CD14-positive monocyte (primary cell): ENCODE data around the gene CACNA1B. TPM values are rescaled to one million over a fixed set of nuclear protein-coding genes. Genes with fewer than 3 reads are reported as not detected.
A peak's percentile ranks its signal among the peaks of the same experiment; 100 is the strongest.

Source experiments
- DNase-seq, 3 donors: peaks; one replicate each; pipeline ENCODE4 v3.0.0-alpha.2; 2011 to 2022
- H2AFZ ChIP-seq: 2 replicates; pipeline ENCODE4 v1.6.0; 2012; ENCODE audit warnings: mild to moderate bottlenecking, low read depth, low read length, inconsistent platforms; ENCODE audit not compliant: insufficient read depth, poor library complexity, severe bottlenecking
- H3K27ac ChIP-seq, 2 donors: 1 replicate in 1 of 2; 2 replicates in 1 of 2; pipeline ENCODE4 v1.5.1; 2012 to 2013; ENCODE audit warnings: low read length in 2 of 2, control low read depth in 1 of 2, inconsistent platforms in 1 of 2, low read depth in 1 of 2, mild to moderate bottlenecking in 1 of 2
- H3K27me3 ChIP-seq, 2 donors: one replicate each; pipeline versions ENCODE4 v1.6.0 to v1.6.1; 2011 to 2013; ENCODE audit warnings: low read length in 2 of 2; ENCODE audit not compliant: control insufficient read depth in 2 of 2, insufficient read depth in 2 of 2
- H3K36me3 ChIP-seq, 2 donors: replicated peaks in 1 of 2; 1 replicate in 1 of 2; 2 replicates in 1 of 2; pipeline versions ENCODE4 v1.5.1 to v1.6.1; 2012 to 2013; ENCODE audit warnings: low read length in 2 of 2, control low read depth in 1 of 2, inconsistent platforms in 1 of 2, mild to moderate bottlenecking in 1 of 2; ENCODE audit not compliant: insufficient read depth in 2 of 2, control insufficient read depth in 1 of 2
- H3K4me1 ChIP-seq, 2 donors: 1 replicate in 1 of 2; 2 replicates in 1 of 2; pipeline versions ENCODE4 v1.5.1 to v1.6.1; 2012 to 2013; ENCODE audit warnings: low read length in 2 of 2, control low read depth in 1 of 2, inconsistent platforms in 1 of 2, mild to moderate bottlenecking in 1 of 2, moderate library complexity in 1 of 2; ENCODE audit not compliant: insufficient read depth in 2 of 2, control insufficient read depth in 1 of 2
- H3K4me2 ChIP-seq: replicated peaks from 2 replicates; pipeline ENCODE3; 2012; ENCODE audit warnings: low read length, moderate library complexity, mild to moderate bottlenecking; ENCODE audit not compliant: poor library complexity, severe bottlenecking; ENCODE audit errors: extremely low read depth
- H3K4me3 ChIP-seq, 3 experiments: fragments of 200-600 bp in 1 of 3; sonication (generic) in 1 of 3; replicated peaks in 1 of 3; 1 replicate in 2 of 3; 2 replicates in 1 of 3; pipeline ENCODE4 v1.5.1; 2011 to 2013; ENCODE audit warnings: low read length in 3 of 3, mild to moderate bottlenecking in 3 of 3, control low read depth in 2 of 3, low read depth in 2 of 3, inconsistent platforms in 1 of 3, moderate library complexity in 1 of 3
- H3K79me2 ChIP-seq: 2 replicates; pipeline ENCODE4 v1.6.0; 2012; ENCODE audit warnings: mild to moderate bottlenecking, control low read depth, inconsistent platforms, low read length, moderate library complexity; ENCODE audit not compliant: insufficient read depth
- H3K9ac ChIP-seq: 2 replicates; pipeline ENCODE4 v1.6.0; 2017; ENCODE audit warnings: low read length, mild to moderate bottlenecking; ENCODE audit not compliant: insufficient read depth, poor library complexity, severe bottlenecking
- H3K9me3 ChIP-seq, 2 donors: replicated peaks in 1 of 2; 1 replicate in 1 of 2; 2 replicates in 1 of 2; pipeline versions ENCODE4 v1.5.1 to v1.6.1; 2012 to 2013; ENCODE audit warnings: low read length in 2 of 2, control low read depth in 1 of 2; ENCODE audit not compliant: control insufficient read depth in 1 of 2, insufficient read depth in 1 of 2
- H4K20me1 ChIP-seq: 2 replicates; pipeline ENCODE4 v1.6.0; 2012; ENCODE audit warnings: mild to moderate bottlenecking, low read length, control low read depth, moderate library complexity; ENCODE audit not compliant: insufficient read depth
- H3K27ac Mint-ChIP-seq, 7 donors: one replicate each; pipeline ENCODE4 v1.8.0; 2020; ENCODE audit warnings: mild to moderate bottlenecking in 7 of 7, mixed read lengths in 7 of 7, moderate library complexity in 6 of 7, inconsistent platforms in 2 of 7
- H3K27me3 Mint-ChIP-seq, 3 donors: one replicate each; pipeline ENCODE4 v1.8.0; 2021 to 2022; ENCODE audit warnings: low read depth in 3 of 3, mild to moderate bottlenecking in 3 of 3, mixed read lengths in 3 of 3, moderate library complexity in 3 of 3, inconsistent platforms in 1 of 3
- H3K36me3 Mint-ChIP-seq, 2 donors: one replicate each; pipeline ENCODE4 v1.8.0; 2020; ENCODE audit warnings: mixed read lengths in 2 of 2, inconsistent platforms in 1 of 2, mild to moderate bottlenecking in 1 of 2
- H3K4me1 Mint-ChIP-seq: one replicate; pipeline ENCODE4 v1.8.0; 2020; ENCODE audit warnings: mild to moderate bottlenecking, mixed read lengths
- H3K4me3 Mint-ChIP-seq, 2 donors: one replicate each; pipeline ENCODE4 v1.8.0; 2020; ENCODE audit warnings: mild to moderate bottlenecking in 2 of 2, mixed read lengths in 2 of 2, moderate library complexity in 1 of 2
- H3K9me3 Mint-ChIP-seq, 7 donors: one replicate each; pipeline ENCODE4 v1.8.0; 2020 to 2022; ENCODE audit warnings: mixed read lengths in 7 of 7, mild to moderate bottlenecking in 6 of 7, moderate library complexity in 6 of 7, inconsistent platforms in 2 of 7
- WGBS: methylation state at CpG from one replicate; pipeline ENCODE4 v1.1.5; 2013; ENCODE audit warnings: missing lambda C conversion rate; ENCODE audit not compliant: insufficient coverage; 5-methylcytosine and 5-hydroxymethylcytosine counted together
- intact Hi-C, 2 donors: fragments of 100-400 bp; cut with micrococcal nuclease; formaldehyde crosslinking; loops; one replicate each; pipeline versions ENCODE4 v1.15.0 to v1.15.1; 2023
- polyA plus RNA-seq, 3 donors: library from polyadenylated mRNA; depleted of rRNA in 1 of 3; unstranded in 2 of 3; stranded (reverse) in 1 of 3; fragments of 300-500 nt in 2 of 3; fragments of >200 nt in 1 of 3; fragmentation: Illumina TruSeq in 2 of 3; gene quantifications; 1 replicate in 2 of 3; 2 replicates in 1 of 3; pipeline ENCODE4 v1.2.3, GENCODE V29; 2012 to 2021
- TF ChIP-seq, protein P1 (sequence below): fragments of 200-600 bp; IDR thresholded peaks from one replicate; pipeline ENCODE4 v1.8.0; 2022; ENCODE audit warnings: antibody characterized with exemption, mild to moderate bottlenecking

CACNA1B gene
- polyA plus RNA-seq, 3 donors = not detected

DNA sequence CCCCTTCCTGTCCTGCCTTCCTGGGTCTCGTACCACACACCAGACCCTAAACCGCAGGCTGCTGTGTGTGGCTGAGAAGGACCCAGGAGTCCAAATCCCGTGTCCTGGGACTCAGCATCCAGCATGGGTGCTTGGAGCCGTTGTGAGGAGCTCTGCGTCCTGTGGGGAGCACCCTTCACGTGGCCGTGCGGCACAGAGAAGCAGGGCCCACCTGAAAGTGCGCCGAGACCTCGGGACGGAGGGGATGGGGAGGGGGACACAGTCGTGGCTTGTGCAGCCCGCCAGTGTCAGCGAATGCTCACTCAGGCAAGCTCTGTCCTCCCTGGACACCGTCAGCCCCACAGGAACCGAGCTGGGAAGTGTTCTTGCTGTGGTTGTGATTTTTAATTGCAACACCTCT is 244.6 kb downstream of the CACNA1B start:
- Mint-ChIP-seq H3K4me1 (peaks cover 3% of the 10 kb centered on the region), H3K27me3 (peaks cover 3 to 6% (median 4%) of the 10 kb centered on the region in 3 donors)
- intact Hi-C loops = no loop called here

GRCh38 chr9:138122676-138123075 is 245.1 kb downstream of the CACNA1B start:
- H3K9me3 ChIP-seq = no peaks in the 10 kb centered on the region
- H3K4me1 ChIP-seq = no peaks in the 10 kb centered on the region
- H3K27ac ChIP-seq = no peak overlapping the region
- TF ChIP-seq, protein P1, sequence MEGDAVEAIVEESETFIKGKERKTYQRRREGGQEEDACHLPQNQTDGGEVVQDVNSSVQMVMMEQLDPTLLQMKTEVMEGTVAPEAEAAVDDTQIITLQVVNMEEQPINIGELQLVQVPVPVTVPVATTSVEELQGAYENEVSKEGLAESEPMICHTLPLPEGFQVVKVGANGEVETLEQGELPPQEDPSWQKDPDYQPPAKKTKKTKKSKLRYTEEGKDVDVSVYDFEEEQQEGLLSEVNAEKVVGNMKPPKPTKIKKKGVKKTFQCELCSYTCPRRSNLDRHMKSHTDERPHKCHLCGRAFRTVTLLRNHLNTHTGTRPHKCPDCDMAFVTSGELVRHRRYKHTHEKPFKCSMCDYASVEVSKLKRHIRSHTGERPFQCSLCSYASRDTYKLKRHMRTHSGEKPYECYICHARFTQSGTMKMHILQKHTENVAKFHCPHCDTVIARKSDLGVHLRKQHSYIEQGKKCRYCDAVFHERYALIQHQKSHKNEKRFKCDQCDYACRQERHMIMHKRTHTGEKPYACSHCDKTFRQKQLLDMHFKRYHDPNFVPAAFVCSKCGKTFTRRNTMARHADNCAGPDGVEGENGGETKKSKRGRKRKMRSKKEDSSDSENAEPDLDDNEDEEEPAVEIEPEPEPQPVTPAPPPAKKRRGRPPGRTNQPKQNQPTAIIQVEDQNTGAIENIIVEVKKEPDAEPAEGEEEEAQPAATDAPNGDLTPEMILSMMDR = no peak
- no peak overlapping the region for H3K4me3 Mint-ChIP-seq
- H3K9me3 Mint-ChIP-seq = peaks cover 0 to 12% (median 2%) of the 10 kb centered on the region in 7 donors
- no peaks in the 10 kb centered on the region for H3K36me3 ChIP-seq
- H4K20me1 ChIP-seq = no peaks in the 10 kb centered on the region
- H3K79me2 ChIP-seq = no peaks in the 10 kb centered on the region
- no peak overlapping the region for H3K4me2 ChIP-seq
- H2AFZ ChIP-seq = no peak overlapping the region
- no peak overlapping the region for H3K9ac ChIP-seq
- H3K4me3 ChIP-seq = no peak overlapping the region
- 64% methylated on average over 9 of the region's 13 CpGs for WGBS
- H3K4me1 Mint-ChIP-seq = peaks cover 3% of the 10 kb centered on the region
- no peak for DNase-seq
- peak overlapping the region in 1 of 7 donors; percentile 58 for H3K27ac Mint-ChIP-seq
- peaks cover 3 to 6% (median 4%) of the 10 kb centered on the region in 3 donors for H3K27me3 Mint-ChIP-seq
- H3K27me3 ChIP-seq = no peaks in the 10 kb centered on the region
- H3K36me3 Mint-ChIP-seq = no peaks in the 10 kb centered on the region
- intact Hi-C loops = no loop called here

More for the DNA sequence above, 244.6 kb downstream of the CACNA1B start:
- H3K79me2 ChIP-seq = no peaks in the 10 kb centered on the region
- Mint-ChIP-seq H3K9me3 (peaks cover 0 to 12% (median 2%) of the 10 kb centered on the region in 7 donors), H3K36me3 (no peaks in the 10 kb centered on the region), H3K27ac (no peak overlapping the region), H3K4me3 (no peak overlapping the region)
- H3K4me3 ChIP-seq = no peak overlapping the region
- no peak overlapping the region for H3K9ac ChIP-seq
- no peaks in the 10 kb centered on the region for H3K27me3 ChIP-seq
- no peaks in the 10 kb centered on the region for H3K36me3 ChIP-seq
- no peaks in the 10 kb centered on the region for H4K20me1 ChIP-seq
- no peaks in the 10 kb centered on the region for H3K9me3 ChIP-seq
- H3K4me2 ChIP-seq = no peak overlapping the region
- H2AFZ ChIP-seq = no peak overlapping the region
- no peaks in the 10 kb centered on the region for H3K4me1 ChIP-seq
- no peak overlapping the region for H3K27ac ChIP-seq
- 81% methylated on average over 5 of the region's 17 CpGs for WGBS
- no peak for DNase-seq
- TF ChIP-seq, protein P1 = no peak
